Testis (tissue), 3 donors: ENCODE data around the gene SMCO2. TPM values are rescaled to one million over a fixed set of nuclear protein-coding genes. Genes with fewer than 3 reads are reported as not detected.

ENCODE experiments used
- DNase-seq: peaks from one replicate; pipeline ENCODE4 v3.0.0-alpha.2; 2019
- H3K27ac ChIP-seq, 2 donors: fragments of 200-600 bp; sonication (generic); one replicate each; pipeline ENCODE4 v1.5.1; 2019
- H3K27me3 ChIP-seq: fragments of 200-600 bp; sonication (generic); one replicate; pipeline ENCODE4 v1.5.1; 2019
- H3K36me3 ChIP-seq: fragments of 200-600 bp; sonication (generic); one replicate; pipeline ENCODE4 v1.5.1; 2017; ENCODE audit warnings: low read depth; ENCODE audit errors: missing control alignments
- H3K4me1 ChIP-seq: fragments of 200-600 bp; sonication (generic); one replicate; pipeline ENCODE4 v1.5.1; 2019
- H3K4me3 ChIP-seq, 2 donors: fragments of 200-600 bp; sonication (generic); one replicate each; pipeline ENCODE4 v1.5.1; 2017 to 2019
- H3K9me3 ChIP-seq: fragments of 200-600 bp; sonication (generic); one replicate; pipeline ENCODE4 v1.5.1; 2017
- POLR2A ChIP-seq: fragments of 450-650 bp; IDR thresholded peaks from one replicate; pipeline ENCODE4 v1.6.1; 2017; ENCODE audit warnings: antibody characterized with exemption, mild to moderate bottlenecking, moderate library complexity
- WGBS, 2 donors: methylation state at CpG; one replicate each; pipeline ENCODE4 v1.1.5; 2018; 5-methylcytosine and 5-hydroxymethylcytosine counted together
- intact Hi-C: fragments of 100-400 bp; cut with DNase I; formaldehyde crosslinking; loops from one replicate; pipeline ENCODE4 v1.15.1; 2023; ENCODE audit warnings: low total_unique reads
- polyA plus RNA-seq: library from polyadenylated mRNA; stranded (reverse); fragments of 350-450 nt; fragmentation: Illumina TruSeq; extraction: RNeasy Lipid Tissue Mini Kit (QIAGEN cat#74804); gene quantifications from one replicate; pipeline ENCODE4 v1.2.3, GENCODE V29; 2014; ENCODE audit warnings: low read depth, low replicate concordance; ENCODE audit not compliant: insufficient read depth
- total RNA-seq, 2 donors: library from RNA; depleted of rRNA; stranded (reverse); fragments of >200 nt; gene quantifications; one replicate each; pipeline ENCODE4 v1.2.3, GENCODE V29; 2016
- TF ChIP-seq, protein P1 (sequence below), 3 experiments: fragments of 450-650 bp in 2 of 3; fragments of 200-600 bp in 1 of 3; sonication (generic) in 1 of 3; IDR thresholded peaks; one replicate each; pipeline ENCODE4 v1.5.1; 2016 to 2019; ENCODE audit warnings: antibody characterized with exemption in 3 of 3, mild to moderate bottlenecking in 2 of 3, moderate library complexity in 1 of 3

The SMCO2 gene
- total and polyA plus RNA-seq, 3 donors from 2014 or later, result 1.5 to 4.6 TPM; not detected in 1

- no peaks in the 10 kb centered on the region for H3K9me3 ChIP-seq
- DNase-seq, result no peak
- H3K36me3 ChIP-seq, result no peaks in the 10 kb centered on the region
- no peak overlapping the region for H3K4me3 ChIP-seq
- H3K27ac ChIP-seq, result no peak overlapping the region
- H3K4me1 ChIP-seq, result no peaks in the 10 kb centered on the region
- intact Hi-C loops, result no loop called here
- H3K27me3 ChIP-seq, result no peaks in the 10 kb centered on the region
- 94 to 96% methylated on average over 3 of the region's 3 CpGs for WGBS, 2 donors
- no peak for TF ChIP-seq POLR2A
- TF ChIP-seq, protein P1, sequence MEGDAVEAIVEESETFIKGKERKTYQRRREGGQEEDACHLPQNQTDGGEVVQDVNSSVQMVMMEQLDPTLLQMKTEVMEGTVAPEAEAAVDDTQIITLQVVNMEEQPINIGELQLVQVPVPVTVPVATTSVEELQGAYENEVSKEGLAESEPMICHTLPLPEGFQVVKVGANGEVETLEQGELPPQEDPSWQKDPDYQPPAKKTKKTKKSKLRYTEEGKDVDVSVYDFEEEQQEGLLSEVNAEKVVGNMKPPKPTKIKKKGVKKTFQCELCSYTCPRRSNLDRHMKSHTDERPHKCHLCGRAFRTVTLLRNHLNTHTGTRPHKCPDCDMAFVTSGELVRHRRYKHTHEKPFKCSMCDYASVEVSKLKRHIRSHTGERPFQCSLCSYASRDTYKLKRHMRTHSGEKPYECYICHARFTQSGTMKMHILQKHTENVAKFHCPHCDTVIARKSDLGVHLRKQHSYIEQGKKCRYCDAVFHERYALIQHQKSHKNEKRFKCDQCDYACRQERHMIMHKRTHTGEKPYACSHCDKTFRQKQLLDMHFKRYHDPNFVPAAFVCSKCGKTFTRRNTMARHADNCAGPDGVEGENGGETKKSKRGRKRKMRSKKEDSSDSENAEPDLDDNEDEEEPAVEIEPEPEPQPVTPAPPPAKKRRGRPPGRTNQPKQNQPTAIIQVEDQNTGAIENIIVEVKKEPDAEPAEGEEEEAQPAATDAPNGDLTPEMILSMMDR (IDR thresholded peaks at IDR 0.05), result no peak
Measured at GRCh38 chr12:27517546-27517945, 71.0 kb downstream of the SMCO2 start.

DNA sequence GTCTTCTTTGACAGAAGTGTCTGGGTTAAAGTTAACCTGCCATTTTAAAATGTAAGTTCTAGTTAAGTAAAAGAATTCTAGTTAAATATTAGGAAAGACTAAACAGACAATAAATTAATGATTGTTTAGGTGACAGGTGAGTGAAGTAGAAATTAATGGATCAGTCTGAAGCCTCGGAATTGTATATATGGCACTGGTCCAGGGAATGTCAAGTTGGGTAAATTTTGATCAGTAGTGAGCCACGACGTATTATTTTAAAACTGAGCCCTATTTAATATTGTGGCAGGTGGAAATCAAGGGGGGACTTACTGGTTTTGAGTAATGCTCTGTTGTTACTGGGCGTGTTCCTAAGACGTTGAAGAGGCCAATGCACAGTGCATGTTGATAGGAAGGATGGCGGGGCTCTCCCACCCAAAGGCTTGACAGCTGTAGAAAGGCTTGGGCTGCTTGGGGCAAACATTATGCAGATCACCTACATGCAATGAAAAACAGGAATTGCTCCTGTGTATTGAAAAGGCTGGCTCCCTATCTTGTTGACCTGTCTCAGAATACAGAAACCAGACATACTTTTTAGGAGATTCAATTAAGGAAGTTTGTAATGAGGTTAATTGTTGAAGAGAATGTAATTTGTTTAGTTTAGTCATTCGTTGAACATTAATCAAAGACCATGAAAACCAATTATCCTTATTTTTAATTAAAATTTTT is 71.6 kb downstream of the SMCO2 start:
- Histone ChIP-seq H3K27me3 (no peaks in the 10 kb centered on the region), H3K27ac (no peak overlapping the region), H3K4me1 (peaks cover 3% of the 10 kb centered on the region), H3K36me3 (no peaks in the 10 kb centered on the region), H3K4me3 (no peak overlapping the region), H3K9me3 (no peaks in the 10 kb centered on the region)
- intact Hi-C loops, result no loop called here
- WGBS, 2 donors, result 90% methylated on average over 7 of the region's 7 CpGs
- no peak for DNase-seq
- no peak for TF ChIP-seq POLR2A
- TF ChIP-seq, protein P1 (IDR thresholded peaks at IDR 0.05), result no peak

DNA sequence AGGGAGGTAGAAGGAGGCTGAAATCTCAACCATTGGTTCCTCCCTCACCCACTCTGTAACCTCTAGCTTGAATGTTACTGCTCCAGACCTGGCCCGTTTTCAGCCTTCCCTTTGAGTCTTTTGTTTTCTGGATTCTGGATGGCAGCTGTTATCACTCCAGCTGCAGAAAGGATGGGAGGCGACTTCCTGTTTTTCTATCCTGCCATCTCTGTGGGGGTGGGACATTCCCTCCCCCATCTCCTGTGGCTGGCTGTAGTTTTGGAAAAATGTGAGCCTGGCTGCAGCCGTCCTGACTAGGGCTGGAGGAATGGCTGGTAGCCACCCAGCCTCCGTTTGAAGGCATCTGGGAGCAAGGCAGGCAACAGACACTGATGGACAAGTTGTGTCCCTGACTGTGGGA is 74.5 kb downstream of the SMCO2 start:
- intact Hi-C loops, result no loop called here
- no peaks in the 10 kb centered on the region for H3K27me3 ChIP-seq
- no peak overlapping the region for H3K4me3 ChIP-seq
- TF ChIP-seq, protein P1 (IDR thresholded peaks at IDR 0.05), result no peak
- TF ChIP-seq POLR2A, result no peak
- peak; percentile 31 for DNase-seq
- peak overlapping the region in 1 of 2 donors; percentile 27 for H3K27ac ChIP-seq
- no peaks in the 10 kb centered on the region for H3K36me3 ChIP-seq
- peaks cover 7% of the 10 kb centered on the region for H3K4me1 ChIP-seq
- 20 to 46% methylated on average over 4 of the region's 4 CpGs for WGBS, 2 donors
- no peaks in the 10 kb centered on the region for H3K9me3 ChIP-seq

GRCh38 chr12:27521981-27522380 is 75.4 kb downstream of the SMCO2 start:
- intact Hi-C loops, result no loop called here
- no peak for DNase-seq
- Histone ChIP-seq H3K36me3 (no peaks in the 10 kb centered on the region), H3K4me3 (no peak overlapping the region), H3K4me1 (peaks cover 9% of the 10 kb centered on the region), H3K9me3 (no peaks in the 10 kb centered on the region), H3K27me3 (no peaks in the 10 kb centered on the region), H3K27ac (no peak overlapping the region)
- 91 to 94% methylated on average over 4 of the region's 4 CpGs for WGBS, 2 donors
- TF ChIP-seq, protein P1 (IDR thresholded peaks at IDR 0.05), result no peak
- no peak for TF ChIP-seq POLR2A

- Histone ChIP-seq H3K9me3 (no peaks in the 10 kb centered on the region), H3K36me3 (no peaks in the 10 kb centered on the region), H3K4me3 (peak overlapping the region; percentile 66 to 82), H3K27ac (peak overlapping the region; percentile 87 to 90), H3K27me3 (no peaks in the 10 kb centered on the region), H3K4me1 (peaks cover 12% of the 10 kb centered on the region)
- no peak for DNase-seq
- TF ChIP-seq, protein P1 (IDR thresholded peaks at IDR 0.05), result no peak
- no peak for TF ChIP-seq POLR2A
- WGBS, 2 donors, result 1% methylated on average over 6 of the region's 6 CpGs
- intact Hi-C loops, result no loop called here
Measured at GRCh38 chr12:27523305-27523641, 76.7 kb downstream of the SMCO2 start.
